Activated naive CD8-positive, alpha-beta T cell (primary cell): ENCODE measurements around the gene C22orf31.
"Not testable (repeated sequence)": the region's sequence is repeated elsewhere in the genome, so short reads cannot be mapped to it uniquely, and the experiment has no call there.

Experiments
- H3K27ac Mint-ChIP-seq: one replicate; pipeline ENCODE4 v1.8.0; 2021; ENCODE audit warnings: mixed read lengths
- H3K27me3 Mint-ChIP-seq: one replicate; pipeline ENCODE4 v1.8.0; 2021; ENCODE audit warnings: mixed read lengths
- H3K36me3 Mint-ChIP-seq: one replicate; pipeline ENCODE4 v1.8.0; 2021; ENCODE audit warnings: mixed read lengths
- H3K4me1 Mint-ChIP-seq: one replicate; pipeline ENCODE4 v1.8.0; 2021; ENCODE audit warnings: low read depth, mixed read lengths
- H3K4me3 Mint-ChIP-seq: one replicate; pipeline ENCODE4 v1.8.0; 2021; ENCODE audit warnings: mild to moderate bottlenecking, mixed read lengths
- H3K9me3 Mint-ChIP-seq: one replicate; pipeline ENCODE4 v1.8.0; 2021; ENCODE audit warnings: low read depth, mixed read lengths

Gene C22orf31

DNA sequence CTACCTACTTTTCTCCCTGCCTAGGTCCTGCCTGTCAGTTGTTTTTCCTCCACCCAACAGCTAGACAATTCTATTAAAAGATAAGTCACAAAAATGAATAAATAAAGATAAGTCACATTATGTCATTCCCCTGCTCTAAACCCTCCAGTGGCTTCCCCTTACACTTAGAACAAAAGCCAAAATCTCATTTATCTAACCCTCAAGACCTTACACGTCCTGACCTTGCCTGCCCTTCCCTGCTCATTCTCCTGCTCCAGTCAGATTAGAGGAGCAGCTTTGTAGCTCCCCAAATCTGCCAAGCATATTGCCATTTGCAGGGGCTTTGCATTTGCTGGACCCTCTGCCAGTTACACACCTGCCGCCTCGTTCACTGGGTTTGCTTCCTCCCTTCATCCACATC is 27.9 kb upstream of the C22orf31 start:
- Mint-ChIP-seq H3K36me3 (no peaks in the 10 kb centered on the region), H3K27ac (no peak overlapping the region), H3K27me3 (peaks cover 12% of the 10 kb centered on the region)

GRCh38 chr22:29088809-29089208 is 27.2 kb upstream of the C22orf31 start:
- peaks cover 12% of the 10 kb centered on the region for H3K27me3 Mint-ChIP-seq
- no peaks in the 10 kb centered on the region for H3K36me3 Mint-ChIP-seq
- no peaks in the 10 kb centered on the region for H3K4me1 Mint-ChIP-seq
- H3K27ac Mint-ChIP-seq: no peak overlapping the region
- no peaks in the 10 kb centered on the region for H3K9me3 Mint-ChIP-seq
- H3K4me3 Mint-ChIP-seq: no peak overlapping the region

More for the DNA sequence above, 27.9 kb upstream of the C22orf31 start:
- no peak overlapping the region for H3K4me3 Mint-ChIP-seq
- no peaks in the 10 kb centered on the region for H3K4me1 Mint-ChIP-seq
- H3K9me3 Mint-ChIP-seq: no peaks in the 10 kb centered on the region

GRCh38 chr22:29087012-29087411 is 25.4 kb upstream of the C22orf31 start:
- H3K4me3 Mint-ChIP-seq: no peak overlapping the region
- no peaks in the 10 kb centered on the region for H3K9me3 Mint-ChIP-seq
- H3K4me1 Mint-ChIP-seq: no peaks in the 10 kb centered on the region
- no peak overlapping the region for H3K27ac Mint-ChIP-seq
- H3K27me3 Mint-ChIP-seq: peaks cover 11% of the 10 kb centered on the region
- no peaks in the 10 kb centered on the region for H3K36me3 Mint-ChIP-seq

GRCh38 chr22:29083933-29084591 is 22.4 kb upstream of the C22orf31 start:
- H3K4me3 Mint-ChIP-seq: no peak overlapping the region
- H3K4me1 Mint-ChIP-seq: no peaks in the 10 kb centered on the region
- H3K9me3 Mint-ChIP-seq: no peaks in the 10 kb centered on the region
- peaks cover 6% of the 10 kb centered on the region for H3K27me3 Mint-ChIP-seq
- H3K27ac Mint-ChIP-seq: no peak overlapping the region
- H3K36me3 Mint-ChIP-seq: no peaks in the 10 kb centered on the region

- not testable (repeated sequence) for H3K27me3 Mint-ChIP-seq
Observed at GRCh38 chr22:29083576-29083932, 21.9 kb upstream of the C22orf31 start.

DNA sequence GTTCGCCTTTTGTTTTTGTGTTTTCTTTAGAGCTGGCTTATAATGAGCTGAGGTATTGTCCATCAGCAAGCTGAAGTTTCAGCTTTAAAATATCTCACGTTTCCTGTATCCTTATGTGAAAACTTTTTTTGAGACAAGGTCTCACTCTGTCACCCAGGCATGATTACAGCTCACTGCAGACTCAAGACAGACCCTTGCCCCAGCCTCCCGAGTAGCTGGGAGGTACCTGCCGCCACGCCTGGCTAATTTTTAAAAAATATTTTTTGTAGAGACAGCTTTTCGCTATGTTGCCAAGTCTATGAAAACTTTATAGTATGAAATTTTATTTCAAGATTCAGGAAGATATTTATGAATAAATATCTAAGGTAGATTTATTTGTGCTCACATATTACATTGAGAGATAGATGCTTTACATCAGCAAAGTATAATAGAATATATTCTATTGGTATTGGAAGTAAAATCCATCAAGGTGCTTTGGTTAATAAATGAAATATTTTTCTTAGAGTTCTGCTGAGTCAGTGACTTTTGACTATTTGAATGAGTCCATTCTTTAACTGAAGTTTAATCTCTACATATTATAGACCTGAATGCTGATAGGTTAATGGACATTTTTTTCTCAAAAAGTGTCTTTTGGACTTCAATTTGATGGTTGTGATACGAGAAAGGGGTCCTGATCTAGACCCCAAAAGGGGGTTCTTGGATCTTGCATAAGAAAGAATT is 21.4 kb upstream of the C22orf31 start:
- Mint-ChIP-seq H3K4me3 (no peak overlapping the region), H3K27ac (no peak overlapping the region), H3K9me3 (no peaks in the 10 kb centered on the region), H3K4me1 (no peaks in the 10 kb centered on the region), H3K27me3 (peaks cover 11% of the 10 kb centered on the region), H3K36me3 (no peaks in the 10 kb centered on the region)

More at GRCh38 chr22:29083576-29083932, 21.9 kb upstream of the C22orf31 start:
- H3K4me1 Mint-ChIP-seq, H3K36me3 Mint-ChIP-seq, H3K9me3 Mint-ChIP-seq, H3K27ac Mint-ChIP-seq, H3K4me3 Mint-ChIP-seq: not testable (repeated sequence)

GRCh38 chr22:29081517-29082236 is 20.0 kb upstream of the C22orf31 start:
- Mint-ChIP-seq H3K27me3 (peaks cover 12% of the 10 kb centered on the region), H3K4me3 (no peak overlapping the region), H3K27ac (no peak overlapping the region), H3K36me3 (no peaks in the 10 kb centered on the region), H3K9me3 (no peaks in the 10 kb centered on the region), H3K4me1 (no peaks in the 10 kb centered on the region)

DNA sequence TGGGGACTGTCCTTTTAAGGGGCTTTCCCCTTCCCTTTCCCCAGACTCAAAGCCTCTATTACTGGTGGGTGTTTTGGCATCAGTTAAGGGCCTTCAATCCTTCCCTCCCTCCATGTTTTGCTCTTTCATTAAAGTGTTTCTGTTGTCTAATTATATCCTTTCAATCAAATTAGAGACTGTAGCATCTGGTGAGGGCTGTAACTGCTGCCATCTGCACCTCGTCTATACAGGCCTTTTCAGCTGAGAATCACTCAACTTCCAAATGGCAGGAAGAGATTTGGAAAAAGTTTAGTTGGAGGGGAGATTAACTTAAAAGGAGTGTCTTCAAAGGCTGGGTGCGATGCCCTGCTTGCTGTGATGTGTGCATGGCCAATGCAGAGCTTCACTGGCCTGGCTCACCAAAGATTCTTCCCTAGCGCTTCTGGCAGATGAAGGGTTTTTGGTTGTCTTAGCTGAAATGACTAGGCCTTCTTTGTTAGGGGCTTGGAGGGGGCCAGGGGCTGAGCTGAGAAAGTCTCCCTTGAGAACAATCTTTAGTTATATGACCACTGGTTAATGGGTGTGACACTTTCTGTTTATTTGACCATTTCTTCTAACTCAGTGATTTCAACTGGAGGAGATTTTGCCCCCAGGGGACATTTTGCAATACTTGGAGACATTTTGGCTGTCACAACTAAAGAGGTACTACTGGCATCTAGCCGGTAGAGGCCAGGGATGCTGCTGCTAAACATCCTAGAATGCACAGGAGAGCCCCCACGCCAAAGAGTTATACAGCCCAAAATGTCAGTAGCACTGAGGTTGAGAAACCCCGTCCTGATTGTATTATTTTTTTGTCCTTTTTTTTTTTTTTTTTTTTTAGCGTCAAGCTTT is 18.7 kb upstream of the C22orf31 start:
- H3K27ac Mint-ChIP-seq: no peak overlapping the region
- H3K4me1 Mint-ChIP-seq: no peaks in the 10 kb centered on the region

DNA sequence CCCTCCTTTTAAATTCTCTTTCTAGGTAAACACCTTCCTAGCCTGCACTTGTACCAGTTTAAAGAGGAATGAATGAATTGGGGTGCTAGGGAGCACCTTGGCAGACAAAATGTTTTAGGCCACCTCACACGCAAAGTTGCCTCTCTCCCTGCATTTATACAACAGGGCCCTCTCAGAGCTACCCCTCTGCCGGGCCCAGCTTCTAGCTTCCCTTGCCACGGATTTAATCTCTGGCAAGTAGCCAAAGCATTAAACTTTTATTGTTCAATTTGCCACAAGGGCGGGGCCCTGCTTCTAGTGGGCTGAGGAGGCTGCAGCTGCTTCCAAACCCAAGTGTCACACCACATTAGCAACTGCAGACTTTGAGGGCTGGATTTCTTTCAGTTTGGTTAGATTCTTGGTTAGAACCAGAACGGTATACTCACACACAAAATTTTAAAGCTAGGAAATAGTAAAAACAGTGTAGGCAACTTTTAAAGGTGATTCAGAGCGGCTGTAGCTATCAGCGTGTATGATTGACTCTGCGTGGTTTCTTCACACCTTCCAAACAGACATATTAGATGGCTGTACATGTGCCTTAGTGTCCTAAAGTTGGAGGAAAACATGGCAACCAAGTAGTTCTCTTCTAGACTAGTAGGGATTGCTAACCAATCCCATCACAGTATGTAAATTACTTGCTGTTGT is 17.7 kb upstream of the C22orf31 start:
- H3K36me3 Mint-ChIP-seq: no peaks in the 10 kb centered on the region
- no peak overlapping the region for H3K4me3 Mint-ChIP-seq
- peaks cover 21% of the 10 kb centered on the region for H3K27me3 Mint-ChIP-seq
- H3K9me3 Mint-ChIP-seq: no peaks in the 10 kb centered on the region
- no peak overlapping the region for H3K27ac Mint-ChIP-seq
- peaks cover 2% of the 10 kb centered on the region for H3K4me1 Mint-ChIP-seq

More for the DNA sequence above, 18.7 kb upstream of the C22orf31 start:
- Mint-ChIP-seq H3K27me3 (peaks cover 17% of the 10 kb centered on the region), H3K36me3 (no peaks in the 10 kb centered on the region), H3K9me3 (no peaks in the 10 kb centered on the region), H3K4me3 (no peak overlapping the region)

GRCh38 chr22:29078869-29079207 is 17.2 kb upstream of the C22orf31 start:
- Mint-ChIP-seq H3K4me1 (peaks cover 6% of the 10 kb centered on the region), H3K36me3 (no peaks in the 10 kb centered on the region), H3K27ac (no peak overlapping the region), H3K27me3 (peaks cover 22% of the 10 kb centered on the region), H3K4me3 (no peak overlapping the region), H3K9me3 (no peaks in the 10 kb centered on the region)

DNA sequence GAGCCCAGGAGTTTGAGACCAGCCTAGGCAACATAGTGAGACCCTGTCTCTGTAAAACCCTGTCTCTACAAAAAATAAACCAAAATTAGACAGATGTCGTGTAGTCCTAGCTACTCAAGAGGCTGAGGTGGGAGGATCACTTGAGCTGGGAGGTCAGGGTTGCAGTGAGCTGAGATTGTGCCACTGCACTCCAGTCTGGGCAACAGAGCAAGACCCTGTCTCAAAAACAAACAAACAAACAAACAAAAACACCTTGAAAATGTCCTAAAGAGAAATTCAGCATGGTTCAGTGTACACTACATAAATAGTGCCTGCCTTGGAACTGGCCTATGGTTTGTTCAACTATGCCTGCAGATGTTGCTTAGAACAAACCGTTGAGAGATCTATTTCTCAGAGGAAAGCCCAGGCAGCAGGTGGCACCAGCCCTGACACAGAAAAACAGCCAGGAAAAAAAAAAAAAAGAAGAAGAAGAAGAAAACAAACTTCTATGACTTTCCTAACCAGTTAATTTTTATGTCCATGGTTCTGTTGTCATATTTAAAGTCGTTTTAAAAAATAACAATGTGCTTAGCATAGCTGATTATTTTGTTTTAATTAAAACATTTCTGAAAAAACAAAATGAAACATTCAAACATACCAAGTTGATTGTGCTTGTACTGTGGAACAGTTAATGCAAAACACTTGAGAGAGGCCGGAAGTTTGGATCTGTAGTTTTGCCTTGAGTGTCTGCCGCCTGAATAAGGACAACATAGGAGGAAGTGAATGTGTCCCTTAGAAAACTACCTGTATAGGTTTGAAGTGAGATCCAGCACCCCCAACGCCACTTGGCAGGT is 16.6 kb upstream of the C22orf31 start:
- H3K27me3 Mint-ChIP-seq: peaks cover 22% of the 10 kb centered on the region
- no peak overlapping the region for H3K4me3 Mint-ChIP-seq
- H3K36me3 Mint-ChIP-seq: no peaks in the 10 kb centered on the region
- no peak overlapping the region for H3K27ac Mint-ChIP-seq
- no peaks in the 10 kb centered on the region for H3K9me3 Mint-ChIP-seq
- peaks cover 8% of the 10 kb centered on the region for H3K4me1 Mint-ChIP-seq

DNA sequence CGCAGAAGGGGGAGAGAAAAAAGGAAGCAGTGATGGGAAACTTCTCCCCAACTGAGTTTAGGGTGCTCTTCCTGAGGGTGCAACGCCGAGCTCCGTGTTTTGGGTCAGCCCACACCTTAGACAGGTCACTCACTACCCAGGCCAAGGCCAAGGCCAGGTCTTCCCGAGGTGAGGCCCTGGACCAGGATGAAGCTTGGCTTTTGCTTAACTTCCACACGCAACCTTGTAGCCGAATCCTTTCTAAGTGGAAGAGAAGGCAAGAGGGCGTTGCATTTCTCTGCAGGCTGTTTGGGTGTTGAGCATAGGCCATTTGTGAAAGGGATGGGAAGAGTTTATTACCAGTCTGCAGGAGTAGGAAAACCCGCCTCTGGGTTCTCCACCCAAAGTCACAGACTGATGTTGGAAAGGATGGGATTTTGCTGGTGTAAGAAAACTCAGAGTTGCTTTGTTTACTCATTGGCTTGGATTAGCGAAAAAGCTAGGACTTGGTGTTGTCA is 12.7 kb upstream of the C22orf31 start:
- peaks cover 23% of the 10 kb centered on the region for H3K4me1 Mint-ChIP-seq
- H3K27me3 Mint-ChIP-seq: peaks cover 36% of the 10 kb centered on the region
- no peaks in the 10 kb centered on the region for H3K36me3 Mint-ChIP-seq
- no peaks in the 10 kb centered on the region for H3K9me3 Mint-ChIP-seq
- no peak overlapping the region for H3K27ac Mint-ChIP-seq
- H3K4me3 Mint-ChIP-seq: peak overlapping the region; percentile 74

DNA sequence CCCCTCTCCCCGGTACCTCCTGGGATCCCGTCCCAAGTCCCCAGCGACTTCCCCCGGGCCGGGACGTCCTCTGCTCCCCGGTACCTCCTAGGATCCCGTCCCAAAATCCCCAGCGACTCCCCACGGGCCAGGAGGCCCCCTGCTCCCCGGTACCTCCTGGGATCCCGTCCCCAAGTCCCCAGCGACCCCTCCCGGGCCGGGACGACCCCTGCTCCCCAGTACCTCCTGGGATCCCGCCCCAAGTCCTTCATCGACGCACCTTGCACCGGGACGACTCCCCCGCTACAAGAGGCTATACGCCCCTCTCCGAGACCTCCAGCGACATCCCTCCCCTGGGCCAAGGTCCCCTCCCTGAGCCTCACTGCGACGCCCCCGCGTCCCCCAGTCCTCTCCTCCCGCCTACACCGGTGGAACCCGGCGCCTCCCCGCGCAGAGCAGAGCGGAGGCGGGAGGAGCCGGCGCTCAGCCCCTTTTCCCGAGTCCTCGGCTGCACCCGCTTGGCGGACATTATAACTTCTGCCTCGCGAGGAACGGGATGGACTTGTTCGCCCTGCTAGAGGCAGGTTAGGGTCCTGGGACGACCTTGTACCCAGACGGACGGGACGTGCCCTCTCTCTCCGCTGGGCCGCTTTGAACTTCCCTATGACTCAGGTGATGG is 12.1 kb upstream of the C22orf31 start:
- Mint-ChIP-seq H3K27me3 (peaks cover 34% of the 10 kb centered on the region), H3K4me1 (peaks cover 23% of the 10 kb centered on the region), H3K4me3 (peak overlapping the region; percentile 74), H3K27ac (no peak overlapping the region), H3K9me3 (no peaks in the 10 kb centered on the region), H3K36me3 (no peaks in the 10 kb centered on the region)
